Stimulated activated CD4-positive, alpha-beta T cell treated with anti-CD3 and anti-CD28 coated beads, TNF-alpha, amount 100 ng/mL, for 1 hour (primary cell): ENCODE results near the gene ZNF423.

Experiments
- DNase-seq, 3 donors: peaks; one replicate each; pipeline ENCODE4 v3.0.0-alpha.2; 2020; ENCODE audit warnings: low read depth in 3 of 3, low spot score in 1 of 3

Gene ZNF423

GRCh38 chr16:49650603-49651002 lies 205.3 kb downstream of the ZNF423 start:
- DNase-seq, result no peak

DNA sequence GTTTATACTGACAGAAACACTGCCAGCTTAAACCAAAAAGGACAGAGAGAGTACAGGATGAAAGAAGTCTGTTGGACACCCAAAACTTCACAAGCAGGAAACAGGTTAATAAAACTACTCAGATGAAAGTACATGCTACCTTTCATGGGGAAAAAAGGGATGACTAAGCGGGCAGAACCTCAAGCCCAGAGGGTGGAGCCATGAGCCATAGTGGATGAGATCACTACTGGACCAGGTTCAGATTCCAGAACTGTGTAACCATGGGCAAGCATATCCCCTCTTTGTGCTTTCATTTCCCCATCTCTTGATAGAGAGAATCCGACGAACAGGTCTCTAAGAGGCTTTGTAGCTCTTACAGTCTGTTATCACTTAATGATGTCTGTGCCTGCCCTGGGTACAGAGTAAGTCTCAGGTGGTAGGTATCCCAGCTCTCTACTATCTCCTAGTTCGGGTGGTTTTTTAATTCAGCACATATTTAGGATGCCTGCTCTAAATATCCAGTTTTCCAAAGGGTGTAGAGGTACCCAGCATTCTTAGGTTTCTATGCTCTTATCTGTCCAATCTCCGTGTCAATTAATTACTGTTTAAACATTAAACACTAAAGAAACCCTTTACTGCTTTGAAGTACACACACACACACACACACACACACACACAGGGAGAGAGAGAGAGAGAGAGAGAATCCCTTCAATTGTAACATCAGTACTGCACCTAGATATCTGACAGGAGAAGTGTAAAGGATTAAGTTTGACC lies 206.7 kb downstream of the ZNF423 start:
- DNase-seq, result no peak

- DNase-seq, result no peak
Measured at GRCh38 chr16:49647673-49648072, 208.2 kb downstream of the ZNF423 start.

DNA sequence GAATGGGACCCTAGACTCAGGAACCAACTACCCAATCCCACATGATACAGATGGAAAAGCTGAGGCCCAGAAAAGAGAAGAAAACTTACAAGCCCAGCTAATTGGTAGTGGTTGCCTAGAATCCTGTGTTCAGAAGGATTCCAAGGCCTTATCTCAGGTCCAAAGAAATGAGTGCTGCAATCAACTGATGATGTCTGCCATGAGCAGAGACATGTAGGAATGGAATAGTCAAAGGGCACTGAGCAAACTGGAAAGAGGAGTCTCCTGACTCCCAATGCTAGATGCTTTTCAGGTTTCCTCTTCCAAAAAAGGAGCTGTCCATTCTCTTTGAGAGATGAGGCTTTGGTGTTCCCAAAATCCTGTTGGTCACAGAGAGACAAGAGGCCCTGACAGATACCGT lies 210.6 kb downstream of the ZNF423 start:
- no peak for DNase-seq

GRCh38 chr16:49644145-49644463 lies 211.8 kb downstream of the ZNF423 start:
- no peak for DNase-seq

DNA sequence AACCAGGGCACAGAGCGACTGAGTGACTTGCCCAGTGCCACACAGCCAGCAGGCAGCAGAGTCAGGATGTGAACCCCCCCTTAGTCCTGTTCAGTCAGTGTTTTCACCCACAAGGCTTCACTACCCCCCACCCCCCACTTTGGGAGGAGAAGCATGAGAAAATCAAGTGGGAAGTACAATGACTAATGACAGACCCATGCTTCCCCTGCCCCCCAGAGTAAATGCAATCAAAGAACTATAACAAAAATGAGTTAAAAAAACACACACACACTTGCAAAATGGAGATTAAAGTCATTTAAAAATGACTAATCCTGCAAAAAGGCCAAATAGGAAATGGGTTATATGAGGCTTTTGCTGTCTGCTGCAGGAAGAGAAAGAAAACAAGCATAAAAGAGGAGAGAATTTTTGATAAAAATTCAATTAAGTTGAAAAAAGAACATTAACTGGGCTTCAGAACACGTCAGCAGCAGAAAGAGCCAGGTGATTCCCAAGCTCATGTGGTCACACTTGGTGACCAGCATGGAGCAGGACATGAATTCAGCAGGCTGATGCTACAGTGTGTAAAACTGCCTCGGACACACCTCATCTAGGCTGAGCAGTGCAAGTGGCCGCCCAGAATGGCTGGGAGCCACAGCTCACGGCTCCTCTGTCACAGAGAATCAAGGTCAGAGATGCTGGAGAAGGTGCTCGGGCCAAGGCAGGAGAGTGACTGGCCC lies 212.3 kb downstream of the ZNF423 start:
- no peak for DNase-seq

GRCh38 chr16:49641250-49641649 lies 214.7 kb downstream of the ZNF423 start:
- DNase-seq, result no peak

GRCh38 chr16:49640581-49640980 lies 215.3 kb downstream of the ZNF423 start:
- DNase-seq, result no peak

DNA sequence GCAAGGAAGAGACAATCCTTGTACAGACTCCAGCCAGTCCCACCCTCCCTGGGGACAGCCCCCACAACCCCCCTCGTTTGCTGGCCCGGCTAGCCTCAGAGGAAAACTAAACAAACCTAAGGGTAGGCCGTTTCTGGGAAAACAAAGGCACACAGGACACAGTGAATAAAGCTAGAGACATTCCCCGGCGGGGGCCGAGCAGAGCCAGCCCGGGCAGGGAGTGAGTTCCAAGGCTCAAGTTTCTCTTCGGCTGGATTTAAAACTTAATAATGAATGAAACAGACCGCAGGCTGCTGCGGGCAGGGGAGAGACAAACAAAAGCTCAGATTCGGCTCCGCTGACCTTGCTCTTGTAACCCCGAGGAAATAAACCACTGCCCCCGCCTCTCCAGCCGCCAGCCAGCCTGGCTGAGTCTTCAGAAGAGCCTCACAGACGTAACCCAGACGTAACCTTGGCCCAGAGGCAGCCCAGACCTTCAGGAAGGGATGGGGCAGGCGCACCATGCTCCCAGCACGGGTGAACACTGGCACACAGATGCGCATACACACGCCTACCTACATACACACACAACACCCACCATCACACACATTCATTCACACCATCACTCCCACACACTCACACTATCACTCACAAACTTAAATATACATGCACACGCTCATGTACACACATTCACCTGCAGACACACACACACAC lies 216.0 kb downstream of the ZNF423 start:
- DNase-seq, result no peak

- DNase-seq, result no peak
Measured at GRCh38 chr16:49638673-49639610, 217.0 kb downstream of the ZNF423 start.

GRCh38 chr16:49637933-49638672 lies 217.8 kb downstream of the ZNF423 start:
- DNase-seq, result no peak

DNA sequence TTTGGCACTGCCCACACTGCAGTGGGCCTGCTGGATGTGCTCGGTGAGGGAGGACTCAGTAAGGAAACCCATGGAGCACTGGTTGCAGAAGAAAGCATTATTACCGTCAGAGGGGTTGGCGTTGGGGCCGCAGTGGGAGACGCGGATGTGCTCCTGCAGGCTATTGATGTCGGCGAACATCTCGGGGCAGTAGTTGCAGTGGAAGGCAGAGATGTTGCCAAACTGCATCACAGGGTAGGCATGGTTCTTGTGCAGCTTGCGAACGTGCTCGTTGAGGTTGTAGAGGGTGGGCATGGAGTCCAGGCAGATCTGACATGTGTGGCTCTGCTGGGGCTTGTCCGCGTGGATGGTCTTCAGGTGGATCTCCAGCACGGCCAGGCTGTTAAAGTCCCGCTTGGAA lies 218.4 kb downstream of the ZNF423 start:
- DNase-seq, result no peak

DNA sequence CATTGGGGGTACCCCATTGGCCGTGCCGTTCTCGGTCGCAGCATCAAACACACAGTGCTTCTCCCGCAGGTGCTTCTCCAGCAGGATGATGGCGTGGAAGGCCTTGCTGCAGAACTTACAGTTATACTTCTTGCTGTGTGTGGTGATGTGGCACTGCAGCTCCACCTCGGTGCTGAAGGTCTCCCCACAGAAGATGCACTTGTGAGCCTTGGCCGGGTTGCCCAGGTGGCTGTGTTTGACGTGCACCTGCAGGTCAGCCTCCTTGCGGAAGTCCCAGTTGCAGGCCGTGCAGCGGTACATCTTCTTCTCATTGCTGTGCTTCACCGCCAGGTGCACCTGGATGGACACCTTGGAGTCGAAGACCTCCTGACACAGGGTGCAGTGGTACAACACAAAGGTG lies 219.3 kb downstream of the ZNF423 start:
- no peak for DNase-seq

- DNase-seq, result no peak
Measured at GRCh38 chr16:49635591-49636581, 220.0 kb downstream of the ZNF423 start.

GRCh38 chr16:49635009-49635350 lies 220.9 kb downstream of the ZNF423 start:
- DNase-seq, result no peak

DNA sequence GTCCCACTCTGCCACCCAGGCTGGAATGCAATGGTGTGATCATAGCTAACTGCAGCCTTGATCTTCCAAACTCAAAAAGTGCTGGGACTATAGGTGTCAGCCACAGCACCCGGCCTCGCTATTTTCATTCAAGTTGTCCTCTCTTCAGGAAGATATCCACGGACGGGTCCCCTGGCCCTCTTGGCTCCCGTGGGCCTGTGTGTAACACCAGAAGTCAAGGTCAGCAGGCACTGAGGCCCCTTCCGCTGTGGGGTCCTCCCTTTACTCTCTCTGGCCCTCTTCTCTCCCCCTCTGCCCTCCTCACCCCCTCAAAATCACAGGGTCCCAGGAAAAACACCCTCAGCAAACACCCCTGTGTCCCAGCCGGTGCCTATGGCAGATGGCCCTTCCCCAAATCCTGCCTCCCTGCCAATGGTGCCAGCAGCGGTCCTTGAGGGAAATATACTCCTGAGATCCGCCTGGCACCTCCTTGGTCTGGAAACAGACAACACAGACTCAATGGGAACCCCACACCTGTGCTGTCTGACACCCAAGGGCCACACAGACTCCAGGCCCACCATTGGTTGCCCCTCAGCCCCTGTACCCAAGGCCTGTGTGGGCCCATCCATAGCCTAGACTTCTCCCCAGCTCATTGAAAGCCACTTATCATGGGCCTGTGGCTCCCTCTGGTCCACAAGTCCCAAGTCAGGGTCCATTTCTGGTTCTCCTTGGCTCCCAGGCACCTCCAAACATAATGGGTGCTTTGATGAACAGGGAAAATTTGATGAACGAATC lies 221.5 kb downstream of the ZNF423 start:
- no peak for DNase-seq

DNA sequence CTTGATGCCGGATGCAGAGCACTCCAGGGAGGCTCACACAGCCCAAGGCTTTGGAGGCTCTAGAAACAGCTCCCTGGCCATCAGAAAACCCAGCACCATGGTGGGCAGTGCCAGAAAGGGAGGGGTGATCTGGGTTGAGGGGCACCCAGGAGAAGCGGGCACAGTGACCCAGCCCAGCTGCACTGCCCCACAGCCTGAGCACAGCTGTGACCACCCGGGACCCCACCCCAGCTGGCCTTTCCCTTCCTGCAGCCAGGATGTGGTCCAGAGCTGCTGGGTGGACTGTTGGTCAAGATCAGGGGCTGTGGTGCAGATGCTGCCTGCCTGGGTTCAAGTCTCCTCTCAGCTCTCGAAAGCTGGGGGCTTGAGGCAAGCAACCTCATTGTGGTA lies 223.1 kb downstream of the ZNF423 start:
- DNase-seq, result no peak

GRCh38 chr16:49632086-49632794 lies 223.7 kb downstream of the ZNF423 start:
- no peak for DNase-seq
